ENCODE results near the gene RAB7A.

- TF ChIP-seq, protein P1, sequence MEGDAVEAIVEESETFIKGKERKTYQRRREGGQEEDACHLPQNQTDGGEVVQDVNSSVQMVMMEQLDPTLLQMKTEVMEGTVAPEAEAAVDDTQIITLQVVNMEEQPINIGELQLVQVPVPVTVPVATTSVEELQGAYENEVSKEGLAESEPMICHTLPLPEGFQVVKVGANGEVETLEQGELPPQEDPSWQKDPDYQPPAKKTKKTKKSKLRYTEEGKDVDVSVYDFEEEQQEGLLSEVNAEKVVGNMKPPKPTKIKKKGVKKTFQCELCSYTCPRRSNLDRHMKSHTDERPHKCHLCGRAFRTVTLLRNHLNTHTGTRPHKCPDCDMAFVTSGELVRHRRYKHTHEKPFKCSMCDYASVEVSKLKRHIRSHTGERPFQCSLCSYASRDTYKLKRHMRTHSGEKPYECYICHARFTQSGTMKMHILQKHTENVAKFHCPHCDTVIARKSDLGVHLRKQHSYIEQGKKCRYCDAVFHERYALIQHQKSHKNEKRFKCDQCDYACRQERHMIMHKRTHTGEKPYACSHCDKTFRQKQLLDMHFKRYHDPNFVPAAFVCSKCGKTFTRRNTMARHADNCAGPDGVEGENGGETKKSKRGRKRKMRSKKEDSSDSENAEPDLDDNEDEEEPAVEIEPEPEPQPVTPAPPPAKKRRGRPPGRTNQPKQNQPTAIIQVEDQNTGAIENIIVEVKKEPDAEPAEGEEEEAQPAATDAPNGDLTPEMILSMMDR (IDR thresholded peaks at IDR 0.05), result no peak
- no peak for TF ChIP-seq EZH2 (IDR thresholded peaks at IDR 0.05)
These were observed 82.7 kb downstream of the RAB7A start for GRCh38 chr3:128808672-128809071.
